Endothelial cell (in vitro differentiated cells): Measurements from ENCODE around the gene CNPY4. TPM values are rescaled to one million over a fixed set of nuclear protein-coding genes. Genes with fewer than 3 reads are reported as not detected.
A peak's percentile ranks its signal among the peaks of the same experiment; 100 is the strongest.
"Not testable (repeated sequence)": the region's sequence is repeated elsewhere in the genome, so short reads cannot be mapped to it uniquely, and the experiment has no call there.

Source experiments
- DNase-seq: peaks from one replicate; pipeline ENCODE4 v3.0.0; 2021; ENCODE audit warnings: low spot score
- H3K27ac Mint-ChIP-seq: one replicate; pipeline ENCODE4 v1.8.0; 2021; ENCODE audit warnings: mixed read lengths, inconsistent platforms; ENCODE audit not compliant: unreplicated experiment
- H3K27me3 Mint-ChIP-seq: one replicate; pipeline ENCODE4 v1.8.0; 2021; ENCODE audit warnings: mild to moderate bottlenecking, moderate library complexity, mixed read lengths, inconsistent platforms; ENCODE audit not compliant: unreplicated experiment
- H3K36me3 Mint-ChIP-seq: one replicate; pipeline ENCODE4 v1.8.0; 2021; ENCODE audit warnings: mild to moderate bottlenecking, low read depth, mixed read lengths, inconsistent platforms; ENCODE audit not compliant: unreplicated experiment
- H3K4me1 Mint-ChIP-seq: one replicate; pipeline ENCODE4 v1.8.0; 2021; ENCODE audit warnings: mild to moderate bottlenecking, mixed read lengths, inconsistent platforms; ENCODE audit not compliant: unreplicated experiment
- H3K4me3 Mint-ChIP-seq: one replicate; pipeline ENCODE4 v1.8.0; 2021; ENCODE audit warnings: mild to moderate bottlenecking, mixed read lengths, inconsistent platforms; ENCODE audit not compliant: unreplicated experiment
- H3K9me3 Mint-ChIP-seq: one replicate; pipeline ENCODE4 v1.8.0; 2021; ENCODE audit warnings: mixed read lengths, inconsistent platforms; ENCODE audit not compliant: unreplicated experiment
- CTCF ChIP-seq: fragments of 200-600 bp; sonication (generic); IDR thresholded peaks from one replicate; pipeline ENCODE4 v1.5.0; 2021; ENCODE audit warnings: antibody characterized with exemption; ENCODE audit not compliant: unreplicated experiment
- total RNA-seq: library from RNA; stranded (reverse); fragmentation: NEBNext Ultra II Directional; extraction: Animal tissue kit (Norgen Biotek cat#: 25700); gene quantifications from one replicate; pipeline ENCODE4 v1.2.1, GENCODE V29; 2021; ENCODE audit not compliant: unreplicated experiment

The CNPY4 gene
- total RNA-seq, 1 donor from 2014 or later: 28.3 TPM

GRCh38 chr7:100128637-100128963, 9.2 kb downstream of the CNPY4 start:
- Mint-ChIP-seq H3K27ac (no peak overlapping the region), H3K9me3 (no peaks in the 10 kb centered on the region), H3K36me3 (peaks cover 5% of the 10 kb centered on the region), H3K4me3 (peak overlapping the region; percentile 85), H3K27me3 (peaks cover 2% of the 10 kb centered on the region), H3K4me1 (peaks cover 22% of the 10 kb centered on the region)
- no peak for DNase-seq
- no peak for TF ChIP-seq CTCF

GRCh38 chr7:100130220-100130607, 10.8 kb downstream of the CNPY4 start:
- H3K27me3 Mint-ChIP-seq: not testable (repeated sequence)

GRCh38 chr7:100130608-100131453, 11.4 kb downstream of the CNPY4 start:
- H3K4me3 Mint-ChIP-seq: no peak overlapping the region
- peaks cover 11% of the 10 kb centered on the region for H3K4me1 Mint-ChIP-seq
- H3K27me3 Mint-ChIP-seq: no peaks in the 10 kb centered on the region
- H3K36me3 Mint-ChIP-seq: no peaks in the 10 kb centered on the region
- no peak overlapping the region for H3K27ac Mint-ChIP-seq
- TF ChIP-seq CTCF: peak; percentile 92
- DNase-seq: peak; percentile 90
- H3K9me3 Mint-ChIP-seq: no peaks in the 10 kb centered on the region

More at GRCh38 chr7:100130220-100130607, 10.8 kb downstream of the CNPY4 start:
- DNase-seq, H3K27ac Mint-ChIP-seq, H3K9me3 Mint-ChIP-seq, H3K36me3 Mint-ChIP-seq, H3K4me3 Mint-ChIP-seq: not testable (repeated sequence)
- H3K4me1 Mint-ChIP-seq: peaks cover 11% of the 10 kb centered on the region

GRCh38 chr7:100132126-100132525, 12.7 kb downstream of the CNPY4 start:
- H3K4me1 Mint-ChIP-seq: peaks cover 3% of the 10 kb centered on the region
- H3K27ac Mint-ChIP-seq: no peak overlapping the region
- H3K36me3 Mint-ChIP-seq: no peaks in the 10 kb centered on the region
- H3K9me3 Mint-ChIP-seq: no peaks in the 10 kb centered on the region
- no peak overlapping the region for H3K4me3 Mint-ChIP-seq
- no peak for TF ChIP-seq CTCF
- no peaks in the 10 kb centered on the region for H3K27me3 Mint-ChIP-seq
- no peak for DNase-seq

GRCh38 chr7:100132697-100133151, 13.3 kb downstream of the CNPY4 start:
- Mint-ChIP-seq H3K4me1 (peaks cover 3% of the 10 kb centered on the region), H3K4me3 (peak overlapping the region; percentile 49), H3K27me3 (no peaks in the 10 kb centered on the region), H3K27ac (no peak overlapping the region), H3K9me3 (no peaks in the 10 kb centered on the region), H3K36me3 (no peaks in the 10 kb centered on the region)
- peak; percentile 58 for TF ChIP-seq CTCF
- DNase-seq: peak; percentile 70
